K562 (cell line): ENCODE data around the gene ATP1A3. TPM values are rescaled to one million over a fixed set of nuclear protein-coding genes. Genes with fewer than 3 reads are reported as not detected.

Experiments used
- HNRNPLL ChIP-seq: fragments of 200-400 bp; formaldehyde crosslinking; IDR thresholded peaks from 2 replicates; pipeline ENCODE4 v1.6.1; 2017; ENCODE audit warnings: low read length, low read depth, mild to moderate bottlenecking; ENCODE audit not compliant: poor library complexity, severe bottlenecking
- KDM1A ChIP-seq, 2 experiments: fragments of 450-650 bp; IDR thresholded peaks; 2 replicates each; pipeline ENCODE4 v1.6.1; 2016; ENCODE audit warnings: mild to moderate bottlenecking in 2 of 2
- MGA ChIP-seq: fragments of 450-650 bp; IDR thresholded peaks from 2 replicates; pipeline ENCODE4 v1.6.1; 2016; ENCODE audit warnings: mild to moderate bottlenecking, moderate library complexity
- ZBTB34 ChIP-seq: fragments of 250-450 bp; sonication (Bioruptor Pico); IDR thresholded peaks from 2 replicates; pipeline ENCODE4 v1.8.0; 2021; ENCODE audit warnings: mild to moderate bottlenecking, moderate library complexity
- polyA plus RNA-seq, 8 experiments: library from polyadenylated mRNA; depleted of rRNA in 4 of 8; stranded (reverse) in 5 of 8; unstranded in 3 of 8; fragments of >200 nt; fragmentation: Nextera tagmentation in 2 of 8; fragmentation: Illumina TruSeq in 1 of 8; extraction: Ambion mirVana in 2 of 8; extraction: Trizol in 1 of 8; gene quantifications; 2 replicates each; pipeline versions ENCODE4 v1.2.1 to v1.2.3, GENCODE V29; 2011 to 2014; ENCODE audit warnings: inconsistent platforms in 1 of 8, missing spikeins in 1 of 8
- total RNA-seq, 7 experiments: library from RNA; depleted of rRNA in 6 of 7; stranded (reverse); fragments of >200 nt in 6 of 7; fragmentation: Illumina TruSeq in 2 of 7; extraction: Trizol in 2 of 7; gene quantifications; 2 replicates each; pipeline versions ENCODE4 v1.2.1 to v1.2.3, GENCODE V29; 2011 to 2021; ENCODE audit warnings: low replicate concordance in 1 of 7

ATP1A3 gene
- total and polyA plus RNA-seq, 9 of the 15 experiments (the other 6 are each of a cell fraction or from before 2014, with no cell fraction given): 0.03 to 1.0 (median 0.17) TPM; not detected in 3

GRCh38 chr19:41923045-41923788, 70.8 kb downstream of the ATP1A3 start (continued):
- TF ChIP-seq MGA: no peak
- TF ChIP-seq ZBTB34 (CRISPR knock-in tag): no peak
- peak; percentile 78 to 92 for TF ChIP-seq KDM1A (IDR thresholded peaks at IDR 0.05)
- TF ChIP-seq HNRNPLL: no peak
